Activated T-helper 1 cell treated with anti-CD3 and anti-CD28 coated beads, Interleukin-12 subunit alpha, Interleukin-12 subunit beta, Interleukin-2, Interleukin-4 antibody, amounts not matched to agents 30 ng/mL and 10 ng/mL and 1 ng/mL, durations not matched to agents 14 hours and 24 hours and 36 hours (primary cell): ENCODE results near the gene GLB1L2. TPM values are rescaled to one million over a fixed set of nuclear protein-coding genes. Genes with fewer than 3 reads are reported as not detected.
"Not testable (repeated sequence)": the region's sequence is repeated elsewhere in the genome, so short reads cannot be mapped to it uniquely, and the experiment has no call there.

Source experiments
- DNase-seq: peaks from one replicate; pipeline ENCODE4 v3.0.0; 2021; ENCODE audit warnings: low spot score
- H3K27ac Mint-ChIP-seq: one replicate; pipeline ENCODE4 v1.8.0; 2021; ENCODE audit warnings: mild to moderate bottlenecking, mixed read lengths
- H3K27me3 Mint-ChIP-seq: one replicate; pipeline ENCODE4 v1.8.0; 2022; ENCODE audit warnings: mild to moderate bottlenecking, moderate library complexity, mixed read lengths; ENCODE audit not compliant: insufficient read depth
- H3K36me3 Mint-ChIP-seq: one replicate; pipeline ENCODE4 v1.8.0; 2021; ENCODE audit warnings: low read depth, mixed read lengths
- H3K4me1 Mint-ChIP-seq: one replicate; pipeline ENCODE4 v1.8.0; 2021; ENCODE audit warnings: low read depth, mixed read lengths
- H3K4me3 Mint-ChIP-seq: one replicate; pipeline ENCODE4 v1.8.0; 2021; ENCODE audit warnings: mild to moderate bottlenecking, moderate library complexity, mixed read lengths
- H3K9me3 Mint-ChIP-seq: one replicate; pipeline ENCODE4 v1.8.0; 2021; ENCODE audit warnings: mixed read lengths
- intact Hi-C: fragments of 100-400 bp; cut with micrococcal nuclease; formaldehyde crosslinking; loops from one replicate; pipeline ENCODE4 v1.15.1; 2024
- total RNA-seq: library from RNA; stranded (reverse); gene quantifications from 2 replicates; pipeline ENCODE4 v1.2.3, GENCODE V29; 2022

Gene GLB1L2
- total RNA-seq, 1 donor from 2014 or later: 11.5 TPM

DNA sequence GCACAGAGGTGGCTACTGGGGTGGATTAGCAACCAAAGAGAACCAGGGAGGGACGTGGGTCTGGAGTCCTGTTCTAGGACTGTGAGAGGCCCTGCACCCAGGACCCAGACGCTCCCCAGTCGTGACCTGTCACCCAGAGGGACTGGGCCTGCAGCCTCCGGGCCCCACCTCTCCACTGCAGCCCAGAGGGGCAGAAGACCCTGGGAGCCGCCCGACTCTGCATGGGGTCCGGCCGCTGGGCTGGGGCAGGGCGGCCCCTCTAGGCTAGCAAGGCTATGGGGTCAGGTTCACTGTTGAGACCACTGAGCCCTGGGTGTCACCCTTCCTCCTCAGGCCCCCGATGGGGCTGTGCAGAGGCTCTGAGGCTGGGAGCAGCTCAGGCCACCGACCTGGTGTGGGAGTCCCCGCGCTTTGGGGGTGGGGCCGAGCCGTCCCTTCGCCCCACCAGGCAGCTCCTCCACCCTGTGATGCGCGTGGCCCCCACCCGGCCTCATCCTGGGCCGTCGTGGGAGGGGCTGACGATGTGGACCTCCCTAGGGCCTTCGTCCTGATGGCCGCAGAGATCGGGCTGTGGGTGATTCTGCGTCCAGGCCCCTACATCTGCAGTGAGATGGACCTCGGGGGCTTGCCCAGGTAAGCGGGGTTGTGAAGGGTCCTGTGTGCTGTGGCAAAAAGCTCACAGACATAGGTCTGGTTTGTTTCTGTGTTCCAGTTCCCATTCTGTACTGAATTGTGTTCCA is 12.9 kb downstream of the GLB1L2 start:
- H3K27ac Mint-ChIP-seq, intact Hi-C loops, H3K4me3 Mint-ChIP-seq, H3K9me3 Mint-ChIP-seq, DNase-seq, H3K27me3 Mint-ChIP-seq, H3K4me1 Mint-ChIP-seq, H3K36me3 Mint-ChIP-seq: not testable (repeated sequence)

DNA sequence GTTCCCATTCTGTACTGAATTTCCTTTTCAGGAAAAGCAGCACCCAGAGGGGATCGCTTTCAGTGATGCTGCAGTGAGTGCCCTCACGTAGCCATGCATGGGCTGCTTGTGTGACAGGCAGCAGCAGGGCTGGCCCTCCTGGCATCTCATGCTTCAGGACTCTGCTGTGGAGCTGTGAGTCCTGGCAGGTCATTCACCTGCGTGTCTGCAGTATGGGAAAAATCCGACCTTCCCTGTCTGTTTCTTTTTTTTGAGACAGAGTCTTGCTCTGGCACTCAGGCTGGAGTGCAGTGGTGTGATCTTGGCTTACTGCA is 13.4 kb downstream of the GLB1L2 start:
- peaks cover 5% of the 10 kb centered on the region for H3K36me3 Mint-ChIP-seq
- H3K27ac Mint-ChIP-seq: no peak overlapping the region
- intact Hi-C loops: no loop called here
- no peak overlapping the region for H3K4me3 Mint-ChIP-seq
- DNase-seq: no peak
- H3K4me1 Mint-ChIP-seq: peaks cover 15% of the 10 kb centered on the region
- H3K27me3 Mint-ChIP-seq: no peaks in the 10 kb centered on the region
- no peaks in the 10 kb centered on the region for H3K9me3 Mint-ChIP-seq

DNA sequence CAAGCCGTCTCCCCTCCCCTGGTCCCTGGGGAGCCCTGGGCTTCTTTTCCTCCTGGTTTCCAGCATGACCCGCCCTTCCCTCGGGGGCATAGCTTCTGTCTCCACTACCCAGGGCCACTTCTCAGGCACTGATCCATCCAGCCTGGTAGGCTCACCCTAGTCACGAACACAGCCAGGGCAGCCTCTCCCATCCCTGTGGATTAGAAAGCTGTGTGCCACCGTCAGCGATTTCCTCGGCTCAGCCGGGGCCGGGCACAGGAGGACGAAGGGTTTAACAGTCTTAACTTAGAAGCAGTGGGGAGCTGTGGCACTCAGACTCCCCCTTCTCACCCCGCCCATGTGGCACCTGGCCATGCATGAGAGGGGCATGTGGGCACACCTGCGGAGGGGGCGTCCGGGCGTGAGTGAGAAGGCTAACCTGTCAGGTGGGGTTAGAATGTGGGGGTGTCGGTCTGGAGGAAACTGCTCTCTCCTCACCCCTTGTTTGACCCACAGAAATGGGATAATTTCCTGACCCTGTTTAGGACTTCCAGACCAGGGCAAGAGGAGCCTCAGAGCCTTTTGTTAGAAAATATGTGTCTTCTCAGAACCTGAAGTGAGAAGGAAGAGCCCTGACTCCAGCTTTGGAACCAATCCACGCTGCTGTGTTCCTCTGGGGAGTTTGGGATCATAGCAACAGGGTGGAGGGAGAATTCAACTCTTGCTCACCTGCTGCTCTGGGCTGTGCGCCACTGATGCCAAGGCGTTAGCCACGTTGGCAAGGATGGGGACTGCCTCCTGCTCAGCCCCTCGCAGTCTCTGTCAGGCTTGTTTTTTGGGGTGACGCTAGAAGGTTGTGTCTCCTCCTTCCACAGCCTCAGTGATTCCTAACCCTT is 14.6 kb downstream of the GLB1L2 start:
- Mint-ChIP-seq H3K4me1 (peaks cover 24% of the 10 kb centered on the region), H3K27me3 (no peaks in the 10 kb centered on the region), H3K4me3 (no peak overlapping the region), H3K27ac (no peak overlapping the region), H3K36me3 (peaks cover 5% of the 10 kb centered on the region), H3K9me3 (no peaks in the 10 kb centered on the region)
- DNase-seq: no peak
- intact Hi-C loops: no loop called here

DNA sequence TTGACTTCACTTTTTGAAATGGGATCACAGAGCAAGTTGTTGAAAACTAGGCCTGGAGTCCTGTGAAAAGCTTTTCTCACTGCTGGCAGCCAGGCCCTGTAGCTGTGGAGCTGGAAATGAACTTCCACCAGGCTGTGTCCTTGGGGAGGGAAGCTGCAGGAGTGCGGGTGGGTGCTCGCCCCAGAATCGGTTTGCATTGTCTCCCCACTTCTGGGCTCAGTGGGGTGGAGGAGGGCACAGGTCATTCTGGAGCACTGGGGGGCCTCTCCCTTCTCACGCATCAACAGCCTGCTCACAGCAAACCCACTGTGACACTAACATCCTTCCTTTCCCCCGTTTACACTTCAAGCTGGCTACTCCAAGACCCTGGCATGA is 15.2 kb downstream of the GLB1L2 start:
- Mint-ChIP-seq H3K4me3 (no peak overlapping the region), H3K27me3 (no peaks in the 10 kb centered on the region), H3K36me3 (peaks cover 5% of the 10 kb centered on the region), H3K9me3 (no peaks in the 10 kb centered on the region), H3K4me1 (peaks cover 24% of the 10 kb centered on the region), H3K27ac (no peak overlapping the region)
- DNase-seq: no peak
- intact Hi-C loops: no loop called here

DNA sequence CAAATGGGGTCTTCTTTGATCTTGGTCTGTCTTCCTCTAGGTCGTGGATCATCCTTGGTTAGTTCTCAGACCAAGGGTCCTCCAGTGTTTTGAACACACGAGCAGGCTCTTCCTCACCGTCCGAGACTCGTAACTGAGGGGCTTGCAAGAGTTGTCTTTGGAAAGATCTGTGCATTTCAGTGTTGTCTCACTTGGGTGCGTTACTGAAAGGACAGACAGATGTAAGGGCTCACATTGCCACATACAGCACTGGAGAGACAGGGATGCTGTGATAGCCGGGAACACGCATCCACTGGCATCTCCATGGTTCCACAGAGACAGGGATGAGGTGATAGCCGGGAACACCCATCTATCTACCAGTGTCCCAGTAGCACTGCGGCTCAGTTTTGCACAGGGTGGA is 15.7 kb downstream of the GLB1L2 start:
- Mint-ChIP-seq H3K4me3 (no peak overlapping the region), H3K4me1 (peaks cover 24% of the 10 kb centered on the region), H3K27me3 (no peaks in the 10 kb centered on the region), H3K36me3 (peaks cover 5% of the 10 kb centered on the region), H3K27ac (no peak overlapping the region), H3K9me3 (no peaks in the 10 kb centered on the region)
- no peak for DNase-seq
- intact Hi-C loops: no loop called here

DNA sequence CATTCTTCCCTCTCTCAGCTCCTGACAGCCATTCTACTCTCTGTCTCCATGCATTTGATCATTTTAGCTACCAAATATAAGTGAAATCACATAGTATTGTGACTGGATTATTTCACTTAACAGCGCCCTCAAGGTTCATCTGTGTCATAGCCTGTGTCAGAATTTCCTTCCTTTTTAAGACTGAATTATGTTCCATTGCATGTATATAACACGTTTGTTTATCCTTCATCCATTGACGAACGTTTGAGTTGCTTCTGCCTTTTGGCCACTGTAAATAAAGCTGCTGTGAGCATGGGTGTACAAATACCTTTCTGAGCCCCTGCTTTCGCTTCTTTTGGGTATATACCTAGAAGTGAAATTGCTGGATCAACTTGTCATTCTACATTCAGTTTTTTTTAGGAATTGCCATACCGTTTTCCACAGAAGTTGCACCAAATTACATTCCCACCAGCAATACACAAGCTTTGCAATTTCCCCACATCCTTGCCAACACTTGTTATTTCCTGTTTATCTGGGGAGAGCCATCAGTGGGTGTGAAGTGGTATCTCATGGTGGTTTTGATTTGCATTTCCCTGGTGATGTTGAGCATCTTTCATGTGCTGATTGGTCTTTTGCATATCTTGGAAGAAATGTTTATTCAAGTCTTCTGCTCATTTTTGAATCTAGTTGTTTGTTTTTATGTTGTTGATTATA is 17.5 kb downstream of the GLB1L2 start:
- peak; percentile 20 for DNase-seq
- Mint-ChIP-seq H3K27me3 (no peaks in the 10 kb centered on the region), H3K4me1 (peaks cover 24% of the 10 kb centered on the region)

DNA sequence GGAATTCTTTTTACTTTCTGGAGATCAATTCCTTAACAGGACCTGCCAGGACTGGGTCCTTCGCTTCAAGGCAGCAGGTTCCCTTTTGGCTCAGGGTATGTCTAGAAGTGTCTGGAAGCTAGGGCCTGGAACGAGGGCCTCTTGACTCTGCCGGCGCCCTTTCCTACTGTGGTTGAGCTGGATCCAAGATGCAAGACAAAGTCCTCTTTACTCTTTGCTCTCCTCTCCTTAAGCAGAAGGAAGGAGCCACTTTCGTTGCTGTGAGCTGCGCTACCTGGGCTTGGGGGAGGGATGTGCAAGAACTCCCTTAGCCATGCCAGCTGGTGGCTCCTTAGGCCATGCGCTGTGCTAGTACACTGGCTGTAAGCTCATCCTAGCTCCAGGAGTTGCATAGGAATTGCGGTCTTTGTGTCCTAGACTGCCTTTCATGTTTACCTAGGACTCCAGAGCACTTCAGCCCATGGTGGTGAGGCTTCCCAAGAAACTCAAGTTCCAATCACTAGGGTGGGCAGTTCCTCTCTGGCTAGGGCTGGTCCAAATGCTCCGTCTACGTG is 18.1 kb downstream of the GLB1L2 start:
- peak overlapping the region; percentile 80 for H3K27ac Mint-ChIP-seq
- H3K36me3 Mint-ChIP-seq: peaks cover 5% of the 10 kb centered on the region
- peak overlapping the region; percentile 28 for H3K4me3 Mint-ChIP-seq
- H3K4me1 Mint-ChIP-seq: peaks cover 27% of the 10 kb centered on the region
- DNase-seq: no peak
- no peaks in the 10 kb centered on the region for H3K9me3 Mint-ChIP-seq
- H3K27me3 Mint-ChIP-seq: peaks cover 1% of the 10 kb centered on the region
- intact Hi-C loops: loop anchor here (1.0 kb wide), 1 partner anchor 18 kb away; no protein-coding TSS in a partner anchor

More for the DNA sequence above, 17.5 kb downstream of the GLB1L2 start:
- intact Hi-C loops: loop anchor here (1.0 kb wide), 1 partner anchor 17 kb away; no protein-coding TSS in a partner anchor
- Mint-ChIP-seq H3K9me3 (no peaks in the 10 kb centered on the region), H3K4me3 (peak overlapping the region; percentile 28), H3K27ac (peak overlapping the region; percentile 80), H3K36me3 (peaks cover 5% of the 10 kb centered on the region)

DNA sequence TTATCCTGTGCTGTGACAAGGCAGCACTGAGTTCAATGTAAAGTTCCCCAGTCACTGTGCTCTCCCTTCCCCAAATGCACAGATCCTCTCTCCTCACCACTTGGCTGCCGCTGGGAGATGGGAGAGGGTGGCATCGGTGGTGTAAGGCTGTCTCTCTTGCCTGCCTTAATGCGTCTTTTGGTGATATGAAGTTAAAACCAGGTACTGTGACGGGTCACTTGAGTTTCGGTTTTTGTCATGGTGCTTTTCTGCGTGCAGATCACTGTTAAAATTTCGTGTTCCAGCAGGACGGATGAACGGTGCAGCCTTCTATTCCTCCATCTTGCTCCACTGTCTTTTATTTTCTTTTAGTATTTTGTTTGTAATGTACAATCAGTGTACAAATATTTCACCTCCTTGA is 18.6 kb downstream of the GLB1L2 start:
- H3K36me3 Mint-ChIP-seq: peaks cover 5% of the 10 kb centered on the region
- peak overlapping the region; percentile 27 for H3K27ac Mint-ChIP-seq
- peaks cover 32% of the 10 kb centered on the region for H3K4me1 Mint-ChIP-seq
- intact Hi-C loops: no loop called here
- H3K27me3 Mint-ChIP-seq: peaks cover 3% of the 10 kb centered on the region
- no peaks in the 10 kb centered on the region for H3K9me3 Mint-ChIP-seq
- no peak overlapping the region for H3K4me3 Mint-ChIP-seq
- DNase-seq: no peak

DNA sequence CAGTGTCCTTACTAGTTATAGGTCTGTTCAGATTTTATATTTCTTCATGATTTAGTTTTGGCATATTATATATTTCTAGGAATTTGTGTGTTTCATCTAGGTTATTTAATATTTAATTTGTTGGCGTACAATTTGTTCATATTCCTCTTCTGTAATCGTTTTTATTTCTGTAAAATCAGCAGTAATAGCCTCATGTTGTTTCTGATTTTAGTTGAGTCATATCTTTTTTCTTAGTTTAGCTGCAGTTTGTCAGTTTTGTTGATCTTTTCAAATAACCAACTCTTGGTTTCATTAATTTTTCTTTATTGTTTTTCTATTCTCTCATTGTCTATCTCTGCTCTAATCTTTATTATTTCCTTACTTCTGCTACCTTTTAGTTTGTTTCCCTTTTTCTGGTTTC is 20.3 kb downstream of the GLB1L2 start:
- Mint-ChIP-seq H3K27ac (no peak overlapping the region), H3K36me3 (peaks cover 5% of the 10 kb centered on the region), H3K9me3 (no peaks in the 10 kb centered on the region), H3K4me1 (peaks cover 35% of the 10 kb centered on the region), H3K27me3 (peaks cover 5% of the 10 kb centered on the region), H3K4me3 (no peak overlapping the region)
- no peak for DNase-seq
- intact Hi-C loops: no loop called here

DNA sequence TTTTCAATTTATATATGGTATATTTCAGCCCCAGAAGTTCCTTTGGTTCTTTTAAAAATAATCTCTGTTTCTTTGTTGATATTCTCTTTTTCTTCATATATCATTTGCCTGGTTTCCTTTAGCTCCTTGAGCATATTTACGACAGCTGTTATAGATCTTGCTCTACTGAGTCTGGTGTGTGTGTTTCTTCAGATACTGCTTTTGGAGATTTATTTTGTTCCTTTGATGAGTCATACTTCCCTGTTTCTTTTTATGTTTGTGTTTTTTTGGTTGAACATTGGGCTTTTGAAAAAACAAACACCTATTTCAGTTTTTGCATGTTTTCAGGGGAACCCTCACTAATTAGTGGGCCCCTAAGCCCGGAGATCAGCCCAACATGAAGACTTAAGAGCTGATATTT is 23.3 kb downstream of the GLB1L2 start:
- intact Hi-C loops: no loop called here
- Mint-ChIP-seq H3K4me3 (no peak overlapping the region), H3K9me3 (no peaks in the 10 kb centered on the region), H3K27me3 (peaks cover 5% of the 10 kb centered on the region), H3K4me1 (peaks cover 25% of the 10 kb centered on the region), H3K27ac (no peak overlapping the region), H3K36me3 (no peaks in the 10 kb centered on the region)
- DNase-seq: no peak

DNA sequence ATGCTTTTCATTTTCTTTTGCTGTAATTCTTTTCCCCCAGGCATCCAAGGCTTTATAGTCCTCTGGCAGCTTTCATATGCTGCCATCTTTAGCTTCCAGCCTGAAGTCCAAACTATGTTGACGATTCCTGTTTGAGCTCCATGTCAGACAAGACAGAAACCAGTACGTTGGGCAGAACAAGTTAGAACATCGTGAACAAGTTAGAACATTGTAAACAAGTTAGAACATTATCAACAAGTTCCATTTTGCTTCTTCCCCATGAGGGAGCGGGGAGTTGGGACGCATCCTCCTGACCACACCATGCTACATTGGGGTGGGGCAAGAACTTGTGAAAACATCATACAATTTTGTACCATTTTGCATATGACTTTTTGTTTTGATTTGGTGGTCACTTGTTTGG is 23.9 kb downstream of the GLB1L2 start:
- Mint-ChIP-seq H3K9me3 (no peaks in the 10 kb centered on the region), H3K4me3 (no peak overlapping the region), H3K27me3 (peaks cover 5% of the 10 kb centered on the region), H3K27ac (no peak overlapping the region), H3K36me3 (no peaks in the 10 kb centered on the region), H3K4me1 (peaks cover 22% of the 10 kb centered on the region)
- intact Hi-C loops: no loop called here
- DNase-seq: no peak

DNA sequence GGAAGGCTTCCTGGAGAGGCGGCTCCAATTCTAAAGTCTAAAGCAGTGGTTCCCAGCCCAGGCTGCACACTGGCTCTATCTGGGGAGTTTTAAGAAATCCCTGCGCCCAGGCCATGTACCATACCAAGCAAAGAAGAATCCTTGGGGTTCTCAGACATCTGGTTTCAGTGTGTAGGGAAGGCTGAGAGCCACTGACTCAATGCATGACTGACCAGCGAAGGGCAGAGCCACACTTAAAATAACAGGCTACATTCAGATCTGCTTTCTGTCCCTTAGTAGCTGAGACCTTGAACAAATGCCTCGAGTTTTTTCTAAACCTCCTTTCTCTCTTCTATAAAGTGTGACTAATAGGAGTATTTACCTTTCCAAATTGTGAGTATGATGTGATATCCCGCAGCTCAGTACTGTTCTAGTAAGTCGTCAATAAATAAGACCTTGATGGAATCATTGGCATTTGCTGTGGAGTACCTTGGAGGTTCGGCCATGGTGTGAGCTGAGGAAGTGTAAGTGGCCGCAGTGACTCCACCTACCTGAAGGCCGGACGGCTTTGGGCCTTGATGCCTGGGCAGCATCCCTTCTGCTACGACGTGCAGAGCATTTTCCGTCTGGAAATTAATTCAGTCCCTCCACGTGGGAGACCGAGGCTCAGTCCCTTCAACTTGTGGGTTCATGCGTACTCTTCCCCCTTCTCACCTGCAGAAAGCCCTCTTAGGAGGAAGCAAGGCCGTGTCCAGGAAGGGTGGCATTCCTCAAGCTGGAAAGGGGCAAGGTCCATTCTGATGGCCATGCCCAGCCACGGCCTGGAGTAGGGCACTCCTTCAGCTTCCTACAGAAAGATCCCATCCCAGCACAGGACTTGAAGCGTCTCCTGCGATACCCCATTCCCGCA is 25.1 kb downstream of the GLB1L2 start:
- no peaks in the 10 kb centered on the region for H3K36me3 Mint-ChIP-seq
- H3K9me3 Mint-ChIP-seq: no peaks in the 10 kb centered on the region
- DNase-seq: no peak
- H3K4me3 Mint-ChIP-seq: no peak overlapping the region
- H3K27ac Mint-ChIP-seq: no peak overlapping the region
- intact Hi-C loops: no loop called here
- H3K27me3 Mint-ChIP-seq: peaks cover 5% of the 10 kb centered on the region
- peaks cover 23% of the 10 kb centered on the region for H3K4me1 Mint-ChIP-seq
